Mesothelial cell of epicardium (in vitro differentiated cells): ENCODE results near the gene OPCML. TPM values are rescaled to one million over a fixed set of nuclear protein-coding genes. Genes with fewer than 3 reads are reported as not detected.

Experiments used
- DNase-seq, 2 experiments: peaks; one replicate each; pipeline ENCODE4 v3.0.0; 2021; ENCODE audit warnings: low spot score in 2 of 2; ENCODE audit not compliant: unreplicated experiment in 2 of 2
- H3K27ac Mint-ChIP-seq: 2 replicates; pipeline ENCODE4 v1.8.0; 2021; ENCODE audit warnings: mixed read lengths
- H3K27me3 Mint-ChIP-seq: 2 replicates; pipeline ENCODE4 v1.8.0; 2021; ENCODE audit warnings: low read depth, mixed read lengths
- H3K36me3 Mint-ChIP-seq: 2 replicates; pipeline ENCODE4 v1.8.0; 2021; ENCODE audit warnings: mixed read lengths
- H3K4me1 Mint-ChIP-seq: 2 replicates; pipeline ENCODE4 v1.8.0; 2021; ENCODE audit warnings: mixed read lengths
- H3K4me3 Mint-ChIP-seq: 2 replicates; pipeline ENCODE4 v1.8.0; 2021; ENCODE audit warnings: mild to moderate bottlenecking, moderate library complexity, mixed read lengths
- H3K9me3 Mint-ChIP-seq: 2 replicates; pipeline ENCODE4 v1.8.0; 2021; ENCODE audit warnings: mixed read lengths
- CTCF ChIP-seq: fragments of 200-600 bp; sonication (generic); IDR thresholded peaks from one replicate; pipeline ENCODE4 v1.5.0; 2021; ENCODE audit warnings: antibody characterized with exemption; ENCODE audit not compliant: unreplicated experiment
- total RNA-seq: library from RNA; stranded (reverse); gene quantifications from 3 replicates; pipeline ENCODE4 v1.2.1, GENCODE V29; 2021

The OPCML gene
- total RNA-seq, 1 donor from 2014 or later = 3.0 TPM

GRCh38 chr11:133403900-133404299 lies 128.4 kb downstream of the OPCML start:
- DNase-seq = no peak
- Mint-ChIP-seq H3K4me3 (no peak overlapping the region), H3K9me3 (no peaks in the 10 kb centered on the region), H3K27me3 (peaks cover 27% of the 10 kb centered on the region), H3K4me1 (peaks cover 5% of the 10 kb centered on the region), H3K27ac (no peak overlapping the region), H3K36me3 (no peaks in the 10 kb centered on the region)
- TF ChIP-seq CTCF = no peak

DNA sequence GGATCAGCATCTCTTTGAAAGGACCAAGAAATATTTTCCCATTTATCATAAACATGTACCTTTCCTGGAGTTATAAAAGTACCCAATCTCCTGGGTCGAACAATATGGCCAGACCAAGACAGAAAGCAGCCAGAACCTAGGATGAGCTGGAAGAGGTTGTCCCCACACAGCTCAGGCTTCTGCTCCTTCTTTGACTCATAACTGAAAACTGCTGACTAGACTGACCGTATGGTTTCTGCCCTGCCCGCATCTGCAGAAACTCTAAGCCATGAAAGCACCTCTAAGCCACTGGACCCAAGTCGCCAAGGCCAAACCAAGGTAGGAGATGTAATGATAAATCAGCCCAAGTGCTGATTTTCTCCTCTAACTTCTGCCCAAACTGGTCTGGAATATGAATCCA lies 129.8 kb downstream of the OPCML start:
- H3K4me1 Mint-ChIP-seq = peaks cover 5% of the 10 kb centered on the region
- no peak for TF ChIP-seq CTCF
- H3K27ac Mint-ChIP-seq = no peak overlapping the region
- no peaks in the 10 kb centered on the region for H3K9me3 Mint-ChIP-seq
- H3K4me3 Mint-ChIP-seq = no peak overlapping the region
- no peaks in the 10 kb centered on the region for H3K36me3 Mint-ChIP-seq
- peaks cover 28% of the 10 kb centered on the region for H3K27me3 Mint-ChIP-seq
- no peak for DNase-seq

GRCh38 chr11:133399855-133400625 lies 132.3 kb downstream of the OPCML start:
- no peak for DNase-seq
- Mint-ChIP-seq H3K4me3 (no peak overlapping the region), H3K36me3 (no peaks in the 10 kb centered on the region), H3K4me1 (no peaks in the 10 kb centered on the region), H3K27me3 (peaks cover 43% of the 10 kb centered on the region), H3K9me3 (no peaks in the 10 kb centered on the region), H3K27ac (no peak overlapping the region)
- TF ChIP-seq CTCF = no peak

DNA sequence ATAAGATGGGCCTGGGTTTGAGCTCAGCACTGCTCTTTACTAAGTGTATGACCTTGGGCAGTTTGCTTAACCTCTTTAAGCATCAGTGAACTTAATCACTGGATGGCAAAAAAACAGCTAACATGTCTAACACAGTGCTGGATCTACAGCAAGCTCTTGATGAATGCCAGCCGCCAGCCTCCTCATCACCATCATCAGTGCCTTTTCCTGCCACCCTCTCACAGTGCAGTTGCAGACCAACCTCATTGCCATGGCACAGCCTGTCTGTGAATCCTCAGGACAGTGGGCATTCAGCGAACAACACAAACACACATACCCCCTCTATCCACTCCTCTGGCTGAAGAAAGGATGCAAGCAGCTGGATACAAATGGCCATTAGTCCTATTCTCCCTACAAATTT lies 133.0 kb downstream of the OPCML start:
- Mint-ChIP-seq H3K4me3 (no peak overlapping the region), H3K9me3 (no peaks in the 10 kb centered on the region), H3K36me3 (no peaks in the 10 kb centered on the region), H3K4me1 (no peaks in the 10 kb centered on the region), H3K27ac (no peak overlapping the region), H3K27me3 (peaks cover 46% of the 10 kb centered on the region)
- DNase-seq = no peak
- no peak for TF ChIP-seq CTCF

DNA sequence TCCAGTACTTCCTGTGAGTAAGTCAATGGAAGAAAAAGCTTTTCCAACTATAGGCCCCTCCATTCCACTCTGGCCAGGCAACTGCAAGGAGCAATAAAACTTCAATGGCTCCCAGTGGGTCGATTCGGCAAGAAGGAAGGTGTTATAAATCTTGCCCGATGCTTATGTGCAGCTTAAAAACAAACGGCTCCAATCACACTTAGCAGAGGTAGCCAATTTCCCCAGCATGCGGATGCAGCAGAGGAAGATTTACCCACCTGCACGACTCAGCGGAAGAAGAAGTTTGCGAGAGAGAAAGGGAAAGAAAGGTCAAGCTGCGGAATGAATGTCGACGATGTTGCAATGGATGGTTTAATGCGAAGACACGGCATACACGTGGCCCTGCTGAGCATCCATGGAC lies 141.5 kb downstream of the OPCML start:
- DNase-seq = no peak
- no peak for TF ChIP-seq CTCF
- Mint-ChIP-seq H3K27me3 (peaks cover 34% of the 10 kb centered on the region), H3K4me3 (no peak overlapping the region), H3K27ac (no peak overlapping the region), H3K9me3 (no peaks in the 10 kb centered on the region), H3K4me1 (peaks cover 4% of the 10 kb centered on the region), H3K36me3 (no peaks in the 10 kb centered on the region)
